G401.6 (cell line): ENCODE data around the gene ABLIM2.

ENCODE experiments used
- FAIRE-seq: peaks from 2 replicates; lab custom pipeline; 2012; peaks lifted over from hg19 to GRCh38; lab: Jason Lieb, UNC

The ABLIM2 gene

DNA sequence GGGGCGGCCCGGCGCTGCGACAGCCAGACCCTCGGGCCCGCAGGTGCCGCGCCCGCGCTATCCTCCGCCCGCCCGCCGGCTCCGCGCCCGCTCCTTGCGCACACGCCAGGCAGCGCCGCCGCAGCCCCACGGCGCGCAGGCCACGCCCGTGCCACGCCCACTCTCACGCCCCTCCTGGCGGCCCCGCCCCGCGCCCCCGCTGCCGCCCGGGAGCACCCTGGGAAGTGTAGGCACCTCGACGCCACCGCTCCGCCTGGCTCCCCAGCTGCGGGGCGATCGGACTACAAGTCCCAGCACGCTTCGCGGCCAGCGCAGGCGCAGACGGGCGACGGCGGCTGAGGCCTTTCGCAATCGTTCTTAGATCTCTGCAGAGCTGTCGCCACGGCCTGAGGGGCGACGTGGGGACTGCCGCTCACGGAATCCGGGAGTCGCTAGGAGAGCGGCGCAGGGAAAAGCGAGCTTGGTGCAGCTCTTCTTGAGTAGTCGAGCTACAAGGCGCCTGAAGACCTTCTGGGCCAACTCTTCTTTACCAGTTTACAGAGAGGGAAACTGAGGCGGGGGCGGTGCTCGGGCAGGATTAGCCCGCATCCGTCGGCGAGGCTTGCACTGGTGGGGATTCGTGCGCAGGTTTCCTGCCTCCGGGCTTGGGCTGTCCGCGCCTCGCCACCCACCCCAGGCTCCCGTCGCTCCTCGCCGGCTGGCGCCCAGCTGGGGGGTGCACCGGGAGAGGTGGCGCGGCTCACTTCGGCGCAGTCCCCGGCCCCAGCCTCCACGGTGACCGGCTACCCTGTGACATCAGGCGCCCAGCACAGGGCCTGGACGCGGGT is at the start of gene ABLIM2:
Gene ABLIM2, minus strand, starts transcription at position 104 of the 827 bp plus-strand sequence. CDS start 124 bp downstream, outside the sequence.
- FAIRE-seq = no peak

DNA sequence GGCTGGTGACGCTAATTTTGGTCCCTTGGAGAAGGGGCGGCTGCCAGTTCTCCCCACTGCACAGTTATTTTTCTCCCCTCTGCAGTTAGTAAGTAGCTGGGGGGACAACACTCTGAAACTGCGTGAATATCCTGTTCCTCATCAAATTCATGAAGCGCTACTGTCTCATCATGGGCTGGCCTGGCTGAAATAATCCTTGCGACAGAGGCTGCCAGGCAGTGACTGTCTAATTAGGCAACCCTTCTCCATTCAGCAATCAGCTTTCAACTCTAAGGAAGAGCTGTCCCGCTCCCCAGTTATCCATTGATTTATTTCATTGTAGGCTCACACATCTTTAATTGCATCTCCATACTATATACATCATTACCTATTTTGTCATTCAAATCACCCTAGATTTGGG is 48.7 kb upstream of the ABLIM2 start:
- FAIRE-seq = no peak

DNA sequence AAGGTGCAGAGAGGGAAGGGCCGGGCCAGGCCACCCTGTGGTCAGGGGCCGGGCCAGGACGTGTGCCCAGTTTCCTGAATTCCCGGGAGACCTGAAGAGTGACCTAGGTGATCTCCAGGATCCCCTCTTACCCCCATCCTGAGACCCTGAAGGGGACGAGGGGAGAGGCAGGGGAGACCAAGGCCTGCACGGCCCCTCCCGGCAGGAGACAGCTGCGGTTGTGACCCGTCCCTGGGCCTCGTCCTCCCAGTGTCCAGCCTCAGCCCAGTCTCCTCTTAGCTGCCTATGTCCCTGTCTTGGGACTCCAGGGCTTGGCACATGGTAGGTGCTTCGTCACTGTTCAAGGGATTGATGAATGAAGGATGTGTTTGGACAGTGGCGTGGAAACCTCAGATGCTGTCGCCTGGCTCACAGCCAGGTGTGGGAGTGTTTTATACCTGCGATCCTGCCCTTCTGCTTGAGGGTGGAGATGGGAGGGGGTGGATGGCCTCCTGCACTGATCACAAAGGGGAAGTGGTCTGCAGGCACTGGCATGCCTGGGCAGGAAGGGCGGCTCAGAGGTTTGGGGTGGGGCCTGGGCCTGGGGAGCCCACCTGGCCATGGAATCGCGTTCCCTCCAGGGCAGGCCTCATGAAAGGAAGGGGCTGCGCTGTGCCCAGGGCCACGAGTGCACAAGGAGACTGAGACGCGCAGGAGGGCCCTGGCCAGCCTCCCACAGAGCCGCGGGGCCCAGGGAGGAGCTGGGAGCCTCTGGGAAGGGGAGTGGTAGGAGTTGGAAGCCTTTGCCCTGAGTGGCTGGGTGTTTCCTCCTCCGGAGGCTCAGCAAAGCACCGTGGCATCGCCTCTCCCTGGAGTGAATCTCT is 47.4 kb upstream of the ABLIM2 start:
- no peak for FAIRE-seq

DNA sequence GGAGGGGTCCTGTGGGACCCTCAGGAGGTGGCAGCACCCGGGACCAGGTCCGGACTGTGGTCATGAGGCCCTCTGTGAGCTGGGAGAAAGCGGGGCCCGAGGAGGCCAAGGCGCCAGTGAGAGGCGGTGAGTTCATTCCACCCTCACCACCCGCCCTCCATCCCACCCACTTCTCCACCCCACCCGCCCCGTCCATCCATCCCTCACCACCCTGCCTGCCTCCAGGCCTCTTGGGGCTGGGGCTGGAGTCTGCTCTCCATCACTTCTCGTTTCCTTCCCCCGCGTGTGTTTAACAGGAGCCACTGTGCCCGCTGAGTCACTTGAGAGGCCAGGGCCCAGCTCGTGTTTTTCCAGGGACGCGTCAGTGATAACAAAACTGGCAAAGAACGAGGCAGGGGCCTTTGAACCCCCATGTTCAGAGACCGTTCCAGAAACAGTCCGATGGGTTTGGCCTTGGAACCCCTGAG is 46.7 kb upstream of the ABLIM2 start:
- no peak for FAIRE-seq

DNA sequence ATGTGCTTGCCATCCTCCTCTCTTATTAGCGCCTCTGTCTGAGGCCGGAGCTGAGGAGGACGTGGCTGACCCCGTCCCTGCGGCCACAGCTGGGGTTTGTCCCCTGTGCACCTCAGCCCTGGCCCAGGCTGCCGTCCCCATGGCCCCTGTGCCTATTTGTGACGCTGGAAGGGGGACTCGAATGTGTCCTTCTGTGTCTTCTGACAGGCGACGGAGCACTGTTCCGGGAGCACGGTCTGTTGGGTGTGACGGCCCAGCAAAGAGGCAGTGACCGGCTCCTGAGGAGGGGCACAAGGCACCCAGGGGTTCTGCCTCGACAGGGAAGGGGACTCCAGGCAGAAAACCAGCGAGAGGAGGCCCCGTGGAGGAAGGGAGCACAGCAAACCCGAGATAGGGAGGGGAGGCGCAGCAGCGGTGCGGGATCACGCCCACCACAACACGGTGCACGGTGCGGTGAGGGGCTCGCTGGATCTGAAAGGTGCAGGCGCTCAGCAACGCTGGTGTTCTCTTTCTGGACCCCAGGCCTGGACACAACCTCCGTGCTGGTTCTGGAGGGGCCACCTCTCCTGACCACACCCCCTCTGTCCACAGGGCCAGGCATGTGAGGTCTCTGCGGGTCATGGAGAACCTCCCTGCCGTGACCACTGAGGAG is 46.1 kb upstream of the ABLIM2 start:
- no peak for FAIRE-seq

DNA sequence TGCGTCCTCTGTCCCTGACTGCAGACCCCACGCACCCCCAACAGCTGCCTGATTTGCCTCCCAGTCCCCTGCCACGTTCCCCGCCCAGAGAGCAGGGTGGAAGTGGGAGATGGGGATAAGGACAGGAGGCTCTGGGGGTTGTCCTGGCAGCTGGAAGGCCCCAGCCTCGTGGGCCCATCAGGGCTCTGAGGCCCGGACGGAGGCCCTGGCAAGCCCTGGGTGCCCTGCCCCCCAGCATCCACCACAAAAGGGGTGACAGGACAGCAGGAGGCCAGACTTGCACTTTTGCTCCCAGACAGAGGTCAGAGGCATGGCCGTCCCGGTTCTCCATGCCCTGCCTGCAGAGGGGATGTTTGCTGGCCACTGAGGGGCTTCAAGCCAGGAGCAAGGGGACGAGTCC is 45.2 kb upstream of the ABLIM2 start:
- FAIRE-seq = no peak

DNA sequence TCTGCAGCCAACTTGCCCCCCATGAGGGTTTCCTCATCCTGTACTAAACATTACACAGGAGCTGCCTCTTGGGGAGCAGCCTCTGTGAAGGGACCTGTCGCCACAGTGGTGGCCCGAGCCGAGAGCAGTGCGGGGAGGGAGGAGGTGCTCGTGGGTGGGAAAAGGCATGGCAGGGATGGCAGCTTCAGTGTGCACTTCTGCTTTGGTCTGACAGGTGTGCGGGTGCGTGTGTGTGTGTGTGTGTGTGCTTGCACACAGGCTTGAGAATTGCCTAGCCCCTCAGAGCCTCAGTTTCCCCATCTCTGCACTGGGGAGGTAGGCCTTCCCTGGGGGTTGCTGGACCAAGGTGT is 44.4 kb upstream of the ABLIM2 start:
- no peak for FAIRE-seq

DNA sequence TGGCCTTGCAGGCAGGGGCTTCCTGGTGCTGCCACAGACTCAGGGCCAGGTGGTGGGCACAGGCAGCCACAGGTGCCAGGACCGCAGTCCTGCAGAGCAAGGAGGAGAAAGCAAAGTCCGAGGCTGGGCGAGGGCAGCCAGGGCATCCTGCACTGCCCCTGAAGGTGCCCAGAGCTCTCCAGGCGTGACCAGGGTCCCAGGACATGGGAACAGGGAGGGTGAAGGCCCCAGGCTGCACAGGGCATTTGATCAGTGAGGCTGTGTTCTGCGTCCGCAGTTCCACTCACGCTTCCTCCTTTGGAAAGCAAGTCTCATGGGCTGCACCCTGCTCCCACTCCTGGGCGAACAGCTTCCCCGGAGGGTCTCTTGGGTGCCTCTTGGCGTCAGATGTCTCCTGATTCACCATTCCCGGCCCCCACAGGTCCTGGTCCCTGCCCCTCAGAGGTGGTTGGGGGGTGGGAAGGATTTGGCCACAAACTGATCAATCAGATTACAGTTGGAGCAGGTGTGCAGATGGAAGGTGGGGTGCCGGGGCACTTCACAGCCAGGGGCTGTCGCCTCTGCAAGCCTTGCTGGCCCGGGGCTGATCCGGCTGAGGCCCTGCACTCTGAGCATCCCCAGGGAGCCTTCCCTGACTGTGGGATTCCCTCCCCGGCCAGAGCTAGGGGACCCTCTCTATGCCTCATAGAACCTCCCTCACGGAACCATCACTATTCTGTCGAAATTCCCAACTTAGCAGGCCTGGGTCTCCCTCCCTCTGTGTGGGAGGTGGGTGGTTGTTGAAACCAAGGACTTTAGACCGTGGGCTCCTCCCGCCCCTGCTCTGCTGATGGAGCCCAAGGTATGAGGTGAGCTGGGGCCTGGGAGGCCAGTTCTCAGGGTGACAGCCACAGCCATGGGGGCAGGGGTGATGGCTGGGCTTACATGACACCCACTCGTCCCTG is 43.8 kb upstream of the ABLIM2 start:
- no peak for FAIRE-seq

DNA sequence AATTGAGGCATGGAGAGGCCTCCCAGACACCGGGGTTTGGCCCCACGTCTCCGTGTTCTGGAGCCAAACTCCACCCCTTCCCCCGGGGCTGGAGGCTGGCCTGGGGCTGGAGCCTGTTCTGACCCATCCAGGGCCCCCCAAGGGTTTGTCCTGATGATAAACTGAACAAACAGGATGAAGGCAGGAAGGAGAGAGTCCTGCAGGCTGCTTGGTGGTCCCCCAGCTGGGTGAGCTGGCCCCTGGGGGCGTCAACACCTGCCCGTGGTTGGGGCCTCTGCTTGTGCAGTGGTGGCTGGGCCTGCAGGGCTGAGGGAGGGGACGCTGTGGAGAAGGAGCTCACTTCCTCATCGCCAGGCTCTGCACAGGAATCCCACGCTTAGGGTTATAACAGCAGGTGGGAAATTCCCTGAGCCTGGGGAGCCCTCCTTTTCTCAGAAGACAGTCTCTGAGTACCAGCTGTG is 42.7 kb upstream of the ABLIM2 start:
- no peak for FAIRE-seq

DNA sequence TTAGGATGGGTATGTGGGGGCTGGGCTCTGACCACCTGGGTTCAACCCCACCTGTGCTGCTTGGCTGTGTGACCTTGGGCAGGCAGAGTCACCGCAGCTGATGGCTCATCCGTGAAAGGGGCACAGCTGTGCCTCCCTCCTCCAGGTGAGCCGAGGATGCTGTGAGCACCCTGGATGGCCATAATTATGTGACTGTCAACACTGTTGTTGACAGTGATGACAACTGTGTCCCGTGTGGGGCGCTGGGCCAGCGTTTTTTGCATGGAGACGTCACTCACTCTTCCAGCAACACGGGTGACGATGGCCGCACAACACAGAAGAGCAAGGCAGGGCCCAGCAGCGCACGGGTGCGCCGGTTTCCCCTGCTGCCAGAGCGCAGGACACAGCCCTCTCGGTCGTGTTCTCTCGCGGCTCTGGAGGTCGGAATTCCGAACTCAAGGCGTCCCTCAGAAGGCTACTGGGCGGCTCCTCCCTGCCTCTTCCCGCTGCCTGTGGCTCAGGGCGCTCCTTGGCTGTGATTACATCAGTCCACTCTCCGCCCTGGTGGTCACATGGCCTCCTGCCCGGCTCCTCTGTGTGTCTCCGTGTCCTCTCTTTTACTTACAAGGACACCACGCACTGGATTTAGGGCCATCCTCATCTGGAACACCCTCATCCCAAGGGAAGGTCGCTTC is 41.8 kb upstream of the ABLIM2 start:
- FAIRE-seq = no peak

DNA sequence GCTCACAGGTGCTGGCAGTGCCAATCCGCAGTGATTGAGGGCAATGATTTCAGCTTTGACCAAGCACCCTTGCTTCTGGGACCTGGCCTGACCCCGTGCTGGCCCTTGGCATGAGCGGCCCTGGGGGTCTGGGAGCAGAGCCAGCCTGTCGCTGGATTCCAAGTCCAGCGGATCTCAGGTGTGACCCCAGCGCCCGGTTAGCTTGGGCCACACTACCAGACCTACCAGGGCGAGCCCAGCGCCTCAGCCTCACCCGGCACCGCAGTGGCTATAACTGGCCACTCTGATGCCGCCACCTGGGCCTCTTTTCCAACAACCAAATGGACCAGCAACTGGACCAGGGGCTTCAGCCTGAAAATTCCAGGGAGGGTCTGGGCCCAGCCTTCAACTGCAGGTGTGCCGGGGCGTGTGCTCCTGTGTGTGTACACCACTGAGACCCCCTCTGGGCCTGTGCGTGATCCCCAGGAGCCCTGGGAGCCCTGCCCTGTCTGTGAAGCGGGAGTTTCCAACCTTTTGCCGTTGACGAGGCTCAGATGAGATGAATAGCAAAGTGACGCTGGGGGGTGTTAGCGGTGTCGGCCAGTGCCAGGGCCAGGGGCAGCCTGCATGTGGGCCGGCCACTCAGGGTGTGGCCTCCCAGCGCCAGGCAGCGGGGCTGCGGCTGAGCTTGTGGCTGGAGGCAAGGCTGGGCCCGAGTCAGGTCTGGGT is 41.1 kb upstream of the ABLIM2 start:
- no peak for FAIRE-seq

DNA sequence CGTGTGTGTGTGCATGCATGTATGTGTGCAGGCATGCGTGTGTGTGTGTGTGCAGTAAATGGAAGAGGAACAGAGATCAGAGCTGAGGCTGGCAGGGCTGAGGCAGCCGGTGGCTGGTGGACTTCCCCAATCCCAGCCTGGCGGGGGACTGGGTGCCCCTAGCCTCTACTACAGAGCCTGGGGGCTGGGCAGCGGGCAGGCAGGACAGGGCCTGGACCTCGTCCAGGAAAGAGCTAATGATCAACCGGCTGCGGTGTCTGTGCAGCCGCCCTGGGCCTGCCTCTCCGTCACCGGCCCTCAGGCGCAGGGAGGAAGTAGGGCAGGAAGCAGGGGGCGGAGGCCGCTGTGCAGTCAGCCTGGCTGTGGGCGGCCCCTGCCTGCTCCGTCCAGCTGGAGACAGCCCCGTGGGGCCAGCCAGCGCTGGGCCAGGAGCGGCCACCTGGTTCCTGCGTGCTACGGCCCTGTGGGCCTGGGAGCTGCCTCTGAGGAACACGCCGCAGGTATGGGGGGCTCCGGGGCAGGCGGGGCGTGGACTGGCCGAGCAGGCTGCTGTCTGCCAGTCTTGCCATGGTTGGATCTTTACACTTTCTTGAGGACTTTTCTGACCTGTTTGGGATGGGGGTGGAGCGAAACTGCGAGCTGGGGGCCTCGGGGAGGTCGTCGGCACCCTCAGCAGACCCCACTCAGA is 40.4 kb upstream of the ABLIM2 start, which contains the start of gene SH3TC1:
Gene SH3TC1, plus strand, starts transcription at position 385 of the 688 bp plus-strand sequence. CDS start 5,905 bp downstream, outside the sequence.
- no peak for FAIRE-seq

DNA sequence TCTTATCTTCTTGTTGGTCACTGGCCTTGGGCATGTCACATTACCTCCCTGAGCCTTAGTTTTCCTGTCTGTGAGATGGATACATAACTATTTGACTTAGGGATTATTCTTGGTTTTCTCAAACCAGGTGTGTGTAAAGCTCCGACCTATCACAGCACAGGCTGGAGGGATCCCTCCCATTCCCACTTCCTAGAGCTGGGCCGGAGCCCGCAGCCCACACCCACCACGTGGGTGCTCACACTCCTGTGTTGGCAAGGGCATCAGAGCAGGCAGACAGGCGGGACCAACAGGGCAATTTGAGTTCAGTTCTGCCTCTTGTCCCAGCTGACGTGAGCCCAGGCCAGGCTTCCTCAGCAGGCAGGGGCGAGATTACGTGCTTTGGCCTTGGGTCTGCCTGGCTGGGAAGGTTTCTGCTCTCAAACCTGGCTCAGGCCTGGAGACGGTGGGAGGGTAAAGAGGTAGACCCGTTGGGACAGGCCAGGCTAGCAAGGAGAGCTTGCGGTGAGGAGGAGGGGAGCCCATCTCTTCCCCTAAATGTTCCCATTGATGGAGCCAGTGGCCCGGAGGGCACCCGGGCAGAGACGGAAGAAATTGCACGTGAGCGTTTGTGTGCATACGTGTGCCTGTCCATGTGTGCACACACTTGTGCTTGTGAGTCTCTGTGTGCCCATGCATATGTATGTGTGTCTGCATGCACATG is 39.7 kb upstream of the ABLIM2 start:
- no peak for FAIRE-seq

DNA sequence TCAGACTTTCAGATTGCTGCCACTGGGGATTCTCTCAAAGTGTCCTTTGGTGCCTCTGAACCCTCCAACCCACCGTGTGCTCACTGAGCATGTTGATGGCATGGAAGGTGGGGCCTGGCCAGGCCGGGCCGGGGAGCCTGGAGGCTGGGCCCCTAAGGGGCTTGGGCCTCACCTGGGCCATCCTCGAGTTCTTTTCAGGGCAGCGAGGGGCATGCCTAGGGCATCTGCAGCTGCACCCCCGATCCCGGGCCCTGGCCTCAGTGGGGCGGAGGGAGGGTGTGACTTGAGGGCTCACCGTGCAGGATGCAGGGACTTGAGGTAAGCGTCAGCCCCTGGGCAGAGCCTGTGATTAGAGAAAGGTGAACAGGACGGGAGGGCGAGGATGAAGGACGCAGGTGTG is 38.9 kb upstream of the ABLIM2 start:
- FAIRE-seq = no peak

DNA sequence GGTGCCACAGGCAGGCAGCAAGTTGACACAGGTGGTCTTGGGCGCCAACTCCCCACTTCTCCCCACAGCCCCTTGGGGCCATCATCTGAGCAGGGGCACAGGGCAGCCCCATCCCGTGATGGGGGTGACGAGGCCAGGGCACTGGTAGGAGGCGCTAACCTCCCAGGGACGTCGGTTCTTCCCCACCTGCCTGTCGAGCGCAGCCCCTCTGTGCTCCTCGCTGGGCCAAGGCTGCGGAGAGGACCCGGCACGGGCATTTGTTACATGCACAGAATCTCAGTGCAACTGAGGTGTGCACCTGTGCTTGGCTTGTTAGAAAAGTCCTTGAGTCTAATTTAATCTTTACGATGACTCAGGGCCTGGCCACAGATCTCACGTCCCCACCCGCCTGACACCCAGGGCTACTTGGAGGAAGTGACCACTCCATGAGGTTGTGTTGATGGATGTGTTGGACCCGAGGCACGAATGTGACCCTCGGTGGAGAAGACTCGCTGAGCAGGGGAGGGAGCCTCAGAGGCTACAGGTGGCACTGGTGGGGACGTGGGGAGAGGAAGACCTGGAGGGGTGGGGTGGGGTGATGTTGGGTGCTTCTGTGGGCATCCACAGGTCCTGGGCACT is 37.3 kb upstream of the ABLIM2 start:
- no peak for FAIRE-seq

DNA sequence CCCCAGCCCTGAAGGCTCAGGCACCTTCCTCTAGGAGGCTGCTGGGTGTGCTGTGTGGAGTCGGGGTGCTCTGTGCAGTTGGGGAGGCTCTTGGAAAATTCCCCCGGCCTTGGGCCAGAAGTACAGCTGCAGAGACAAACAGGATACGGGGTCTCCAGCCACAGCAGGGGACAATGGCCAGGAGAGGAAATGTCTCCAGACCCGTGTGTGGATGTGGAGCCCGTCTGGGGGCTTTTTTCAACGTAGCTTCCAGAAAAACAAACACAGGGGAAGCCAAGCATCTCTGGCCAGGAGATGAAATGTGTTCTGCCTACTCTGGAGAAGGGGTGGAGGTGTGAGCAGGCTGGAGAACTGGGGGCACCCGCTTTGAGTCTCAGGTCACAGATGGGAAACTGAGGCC is 36.8 kb upstream of the ABLIM2 start:
- FAIRE-seq = no peak

DNA sequence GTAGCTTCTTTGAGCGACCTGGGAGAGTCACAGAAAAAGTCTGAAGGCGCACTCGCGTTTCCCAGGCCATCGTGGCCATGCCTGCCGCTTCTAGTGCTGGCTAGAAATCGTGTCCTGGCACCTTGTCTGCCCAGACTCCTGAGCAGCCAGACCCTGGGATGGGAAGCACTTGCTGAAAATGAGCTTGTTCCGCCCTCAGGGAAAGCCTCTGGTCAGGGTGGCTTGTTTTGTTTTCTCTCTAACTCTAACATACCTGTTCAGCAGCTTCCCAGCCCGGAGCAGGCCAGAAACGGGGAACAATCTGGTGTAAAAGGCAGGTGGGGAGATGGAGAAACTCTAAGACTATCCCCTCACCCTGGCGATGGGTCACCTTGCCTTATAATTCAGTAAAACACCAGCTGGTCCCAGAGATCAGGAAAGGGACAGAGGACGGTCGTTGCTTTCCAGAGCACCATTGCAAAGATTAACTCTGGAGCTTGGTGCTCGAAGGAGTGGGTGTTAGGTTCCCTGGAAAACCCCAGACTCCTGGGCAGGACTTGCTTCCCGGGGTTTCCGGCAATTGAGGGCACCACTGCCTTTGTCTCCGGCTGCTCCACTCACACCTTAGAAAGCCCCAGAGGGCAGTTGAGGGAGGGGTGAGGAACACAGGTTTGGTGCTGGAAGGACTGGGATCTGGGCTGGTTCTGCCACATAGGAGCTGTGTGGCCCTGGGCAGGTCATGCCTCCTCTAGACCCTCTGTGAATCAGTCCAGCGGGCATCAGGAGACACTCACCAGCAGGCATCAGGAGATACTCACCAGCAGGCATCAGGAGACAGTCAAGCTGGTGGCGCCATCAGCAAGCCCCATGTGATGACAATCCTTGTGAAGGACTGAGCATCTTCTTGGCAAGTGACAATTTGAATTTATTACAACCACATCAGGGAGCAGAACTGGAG is 36.0 kb upstream of the ABLIM2 start:
- no peak for FAIRE-seq
